GF-D8 (cell line): Measurements from ENCODE around the gene ADAMTSL1.
"Not testable (repeated sequence)": the region's sequence is repeated elsewhere in the genome, so short reads cannot be mapped to it uniquely, and the experiment has no call there.

Source experiments
- DNase-seq: peaks from one replicate; lab custom pipeline; 2025; lab: John Stamatoyannopoulos, UW

The ADAMTSL1 gene

GRCh38 chr9:18863791-18864190 is 389.8 kb downstream of the ADAMTSL1 start:
- DNase-seq: no peak

- DNase-seq: no peak
Measured at GRCh38 chr9:18864516-18864915, 390.6 kb downstream of the ADAMTSL1 start.

GRCh38 chr9:18865542-18865941 is 391.6 kb downstream of the ADAMTSL1 start:
- no peak for DNase-seq

- DNase-seq: no peak
Measured at GRCh38 chr9:18866121-18866831, 392.3 kb downstream of the ADAMTSL1 start.

GRCh38 chr9:18869725-18870124 is 395.8 kb downstream of the ADAMTSL1 start:
- no peak for DNase-seq

- no peak for DNase-seq
Measured at GRCh38 chr9:18874069-18874468, 400.1 kb downstream of the ADAMTSL1 start.

- DNase-seq: not testable (repeated sequence)
Measured at GRCh38 chr9:18874990-18875389, 401.0 kb downstream of the ADAMTSL1 start.

- no peak for DNase-seq
Measured at GRCh38 chr9:18877984-18878383, 404.0 kb downstream of the ADAMTSL1 start.

- DNase-seq: no peak
Measured at GRCh38 chr9:18881758-18882157, 407.8 kb downstream of the ADAMTSL1 start.

GRCh38 chr9:18887546-18887945 is 413.6 kb downstream of the ADAMTSL1 start:
- no peak for DNase-seq

- no peak for DNase-seq
Measured at GRCh38 chr9:18888290-18888689, 414.3 kb downstream of the ADAMTSL1 start.

- no peak for DNase-seq
Measured at GRCh38 chr9:18889550-18889949, 415.6 kb downstream of the ADAMTSL1 start.

- DNase-seq: no peak
Measured at GRCh38 chr9:18890372-18890771, 416.4 kb downstream of the ADAMTSL1 start.

GRCh38 chr9:18891946-18892670 is 418.2 kb downstream of the ADAMTSL1 start:
- no peak for DNase-seq

- no peak for DNase-seq
Measured at GRCh38 chr9:18893046-18893445, 419.1 kb downstream of the ADAMTSL1 start.

- no peak for DNase-seq
Measured at GRCh38 chr9:18893491-18893890, 419.5 kb downstream of the ADAMTSL1 start.

GRCh38 chr9:18896004-18896403 is 422.1 kb downstream of the ADAMTSL1 start:
- DNase-seq: no peak

GRCh38 chr9:18896531-18897179 is 422.7 kb downstream of the ADAMTSL1 start:
- DNase-seq: peak; percentile 76

- DNase-seq: no peak
Measured at GRCh38 chr9:18903450-18903849, 429.5 kb downstream of the ADAMTSL1 start.

- no peak for DNase-seq
Measured at GRCh38 chr9:18905028-18905882, 431.3 kb downstream of the ADAMTSL1 start.

- DNase-seq: no peak
Measured at GRCh38 chr9:18905883-18906629, 432.1 kb downstream of the ADAMTSL1 start.
